Tibial nerve (tissue), 4 donors: ENCODE results near the gene LYPD6B.

Source experiments
- CTCF ChIP-seq, 5 experiments: fragments of 200-600 bp in 3 of 5; fragments of 450-650 bp in 2 of 5; sonication (generic) in 3 of 5; IDR thresholded peaks; one replicate each; pipeline ENCODE4 v1.5.1; 2016 to 2019; ENCODE audit warnings: antibody characterized with exemption in 5 of 5, mild to moderate bottlenecking in 3 of 5, moderate library complexity in 2 of 5
- EP300 ChIP-seq, 2 donors: sonication (generic); formaldehyde crosslinking; IDR thresholded peaks; one replicate each; pipeline ENCODE4 v1.6.1; 2017; ENCODE audit warnings: antibody characterized with exemption in 2 of 2, mild to moderate bottlenecking in 1 of 2
- POLR2A ChIP-seq, 2 donors: fragments of 450-650 bp; IDR thresholded peaks; one replicate each; pipeline ENCODE4 v1.6.1; 2017; ENCODE audit warnings: antibody characterized with exemption in 2 of 2, mild to moderate bottlenecking in 2 of 2, moderate library complexity in 2 of 2

DNA sequence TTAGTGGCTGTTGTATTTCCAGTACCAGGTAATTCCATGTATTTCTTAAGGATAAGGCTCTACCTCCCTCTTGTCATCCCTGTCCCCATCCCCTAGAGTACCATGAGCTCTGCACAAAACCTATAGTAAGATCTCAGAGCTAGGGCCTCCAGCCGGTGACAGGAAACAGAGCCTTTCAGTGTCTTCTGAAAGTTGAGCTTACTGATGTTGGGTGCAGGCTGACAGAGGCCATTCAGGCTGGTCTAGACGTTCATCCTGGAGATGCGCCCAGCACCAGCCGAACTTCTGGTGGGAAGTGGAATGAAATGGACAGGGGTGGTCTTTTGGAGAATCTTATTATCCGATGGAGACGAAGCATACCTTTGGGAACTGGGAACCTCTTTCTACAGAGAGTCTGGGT lies 16.7 kb upstream of the LYPD6B start:
- TF ChIP-seq CTCF (IDR thresholded peaks at IDR 0.05): no peak
- no peak for TF ChIP-seq POLR2A (IDR thresholded peaks at IDR 0.05)
- TF ChIP-seq EP300 (IDR thresholded peaks at IDR 0.05): no peak
